ENCODE measurements around the gene UCK1.

- TF ChIP-seq CTCF (IDR thresholded peaks at IDR 0.05; ENCODE audit: low read depth, low read length) (no peak), MAX (IDR thresholded peaks at IDR 0.05; ENCODE audit: low read depth, low read length) (no peak), POLR2A (IDR thresholded peaks at IDR 0.05; ENCODE audit: extremely low read depth, insufficient read length) (no peak), MYC (IDR thresholded peaks at IDR 0.05; ENCODE audit: low read depth, low read length) (no peak)
These were observed 15.0 kb downstream of the UCK1 start for GRCh38 chr9:131516100-131516499.
